ENCODE data around the gene SLC39A11. TPM values are rescaled to one million over a fixed set of nuclear protein-coding genes. Genes with fewer than 3 reads are reported as not detected.
"Not testable (repeated sequence)": the region's sequence is repeated elsewhere in the genome, so short reads cannot be mapped to it uniquely, and the experiment has no call there.

The SLC39A11 gene
- polyA plus RNA-seq, 3 donors: 27.0 to 30.4 (median 27.4) TPM

DNA sequence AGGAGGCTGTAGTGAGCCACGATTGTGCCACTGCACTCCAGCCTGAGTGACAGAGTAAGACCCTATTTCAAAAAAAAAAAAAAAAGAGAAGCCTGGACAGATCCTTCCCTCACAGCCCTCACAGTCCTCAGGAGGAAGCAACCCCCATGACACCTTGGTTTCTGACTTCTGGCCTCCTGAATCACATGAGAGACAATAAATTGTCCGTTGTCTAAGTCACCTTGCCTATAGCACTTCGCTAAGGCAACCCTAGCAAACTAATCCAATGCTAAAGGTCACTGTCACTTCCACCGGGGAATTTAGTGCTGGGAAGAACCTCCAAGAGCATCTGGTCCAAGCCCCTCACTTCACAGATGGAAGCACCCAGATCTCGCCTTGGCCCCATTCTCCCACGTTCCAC, 18.9 kb upstream of the SLC39A11 start:
- DNase-seq (ENCODE audit: low read depth in 3 of 3, low spot score in 2 of 3): no peak

DNA sequence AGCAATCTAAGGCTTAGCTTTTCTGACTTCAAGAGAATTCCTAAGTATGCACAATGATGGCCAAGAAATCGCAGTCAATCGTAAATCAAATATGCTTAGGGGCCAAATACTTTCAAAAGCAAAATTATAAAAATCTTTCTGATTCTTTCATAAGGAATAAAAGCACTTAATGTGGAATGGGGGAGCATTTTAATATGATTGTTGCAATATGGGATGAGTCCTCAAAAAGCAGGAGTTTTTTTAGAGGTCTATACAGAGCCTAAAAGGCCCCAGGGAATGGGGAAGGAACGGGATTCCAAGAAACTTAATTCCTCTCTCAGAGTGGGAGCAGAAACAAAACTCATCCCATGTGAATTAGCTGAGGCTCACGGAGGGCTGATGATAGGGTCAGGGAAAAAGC, 14.7 kb upstream of the SLC39A11 start:
- no peak for DNase-seq (ENCODE audit: low read depth in 3 of 3, low spot score in 2 of 3)

DNA sequence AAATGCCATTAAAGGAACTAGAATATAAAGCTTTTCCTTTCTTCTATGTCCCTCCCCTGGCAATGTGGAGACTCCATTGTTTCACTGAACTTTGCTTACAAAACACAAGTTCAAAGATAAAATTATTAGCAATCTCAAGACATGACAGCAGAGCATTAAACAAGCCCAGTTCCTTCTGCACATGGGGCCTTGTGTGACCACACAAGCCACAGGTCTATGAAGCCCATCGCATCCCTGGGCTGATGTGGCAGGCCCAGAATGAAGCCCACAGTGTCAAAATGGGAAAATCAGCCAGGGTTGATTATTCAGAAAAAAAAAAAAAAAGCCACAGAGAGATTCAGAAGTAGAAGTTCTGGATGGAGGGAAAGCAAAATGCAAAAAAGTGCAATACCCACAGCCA, 12.9 kb upstream of the SLC39A11 start:
- DNase-seq (ENCODE audit: low read depth in 3 of 3, low spot score in 2 of 3): no peak

DNA sequence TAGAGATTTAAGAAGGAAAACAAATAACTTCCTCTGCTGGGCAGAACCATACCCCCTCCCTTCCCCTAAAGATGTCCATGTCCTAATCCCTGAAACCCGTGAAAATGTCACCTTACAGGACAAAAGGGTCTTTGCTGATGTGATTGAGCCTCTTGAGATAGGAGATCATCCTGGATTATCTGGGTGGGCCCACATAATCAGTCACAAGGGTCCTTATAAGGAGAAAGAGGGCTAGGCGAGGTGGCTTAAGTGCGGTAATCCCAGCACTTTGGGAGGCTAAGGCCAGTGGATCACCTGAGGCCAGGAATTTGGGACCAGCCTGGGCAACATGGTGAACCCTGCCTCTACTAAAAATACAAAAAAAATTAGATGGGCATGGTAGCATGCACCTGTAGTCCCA, 12.0 kb upstream of the SLC39A11 start:
- DNase-seq (ENCODE audit: low read depth in 3 of 3, low spot score in 2 of 3): no peak

DNA sequence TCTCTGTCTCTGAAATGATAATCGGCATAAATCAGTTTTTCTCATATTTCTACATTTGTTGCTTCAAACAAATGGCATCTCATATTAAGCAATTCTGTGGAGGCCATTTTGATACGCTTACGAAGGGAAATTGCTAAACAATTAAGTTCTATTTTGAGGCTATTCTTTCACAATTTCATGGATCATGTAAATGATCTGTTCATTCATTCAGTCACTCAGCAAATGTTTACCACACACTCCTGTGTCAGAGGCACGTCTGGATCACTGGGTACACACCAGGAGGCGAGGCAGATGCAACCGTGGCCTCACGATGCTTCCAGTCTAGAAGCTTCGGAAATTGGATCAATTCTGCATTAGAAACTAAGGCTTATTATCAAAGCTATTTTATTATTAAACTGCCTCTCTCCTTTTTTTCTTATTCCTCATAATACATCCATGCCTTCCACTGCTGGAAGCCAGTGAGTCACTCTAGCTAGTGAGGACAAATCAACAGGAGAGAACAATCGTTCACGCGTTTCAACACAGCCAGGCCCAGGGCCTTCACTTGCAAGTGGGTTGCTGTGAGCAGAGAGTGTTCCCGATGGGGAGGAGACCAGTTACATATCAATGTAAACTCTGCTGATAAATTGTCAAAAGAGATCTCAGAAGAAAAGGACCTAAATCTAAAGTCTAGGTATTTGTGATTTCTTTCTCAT, 11.3 kb upstream of the SLC39A11 start:
- no peak for DNase-seq (ENCODE audit: low read depth in 3 of 3, low spot score in 2 of 3)

DNA sequence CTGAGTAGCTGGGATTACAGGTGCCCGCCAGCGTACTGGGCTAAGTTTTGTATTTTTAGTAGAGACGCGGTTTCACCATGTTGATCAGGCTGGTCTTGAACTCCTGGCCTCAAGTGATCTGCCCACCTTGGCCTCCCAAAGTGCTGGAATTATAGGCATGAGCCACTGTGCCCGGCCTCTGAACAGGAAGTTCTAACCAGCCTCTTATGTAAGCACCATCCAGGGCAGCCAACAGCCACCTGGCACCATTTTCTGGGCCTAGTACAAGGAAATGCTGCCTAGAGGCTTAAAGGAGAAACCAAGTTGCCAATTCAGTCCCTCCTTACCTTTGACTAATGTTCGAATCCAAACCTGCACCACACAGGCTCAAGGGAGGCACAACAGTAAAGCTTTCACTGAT, 8.5 kb upstream of the SLC39A11 start:
- no peak for DNase-seq (ENCODE audit: low read depth in 3 of 3, low spot score in 2 of 3)

DNA sequence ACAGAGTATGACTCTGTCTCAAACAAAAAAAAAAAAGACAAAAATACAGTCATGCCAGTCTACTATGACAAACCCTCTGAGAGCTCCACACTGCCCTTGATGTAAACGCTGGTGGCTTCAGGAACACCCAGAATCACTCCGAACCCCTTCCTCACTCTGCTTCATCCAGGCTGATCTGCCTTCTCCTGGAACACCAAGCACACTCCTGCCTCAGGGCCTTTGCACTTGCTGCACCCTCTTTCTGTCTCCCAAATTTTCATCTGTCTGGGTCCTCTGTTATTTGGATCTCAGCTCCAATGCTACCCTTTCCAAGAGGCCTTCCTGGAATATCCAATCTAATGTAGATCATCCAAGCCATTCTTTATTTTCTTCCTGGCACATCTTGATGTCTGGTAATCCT, 7.9 kb upstream of the SLC39A11 start:
- DNase-seq (ENCODE audit: low read depth in 3 of 3, low spot score in 2 of 3): no peak

DNA sequence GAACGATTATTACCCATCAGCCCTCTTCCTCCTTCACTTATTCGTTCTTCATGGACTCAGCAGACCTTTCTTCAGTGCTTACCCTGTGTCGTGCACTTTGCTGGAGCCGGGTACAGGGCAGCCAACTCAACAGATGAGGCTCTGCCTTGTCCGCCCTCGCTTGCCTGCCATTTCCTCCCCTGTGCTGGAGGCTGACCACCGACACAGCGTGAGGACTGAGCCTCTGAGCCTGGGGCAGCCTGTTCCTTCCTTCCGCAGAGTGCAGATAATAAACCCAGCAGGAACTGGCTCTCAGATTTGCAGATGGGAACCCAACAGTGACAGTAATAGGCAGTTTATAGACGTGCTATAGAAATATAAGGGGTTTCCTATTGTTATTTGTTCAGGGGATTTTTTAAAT, 7.0 kb upstream of the SLC39A11 start:
- DNase-seq (ENCODE audit: low read depth in 3 of 3, low spot score in 2 of 3): no peak

DNA sequence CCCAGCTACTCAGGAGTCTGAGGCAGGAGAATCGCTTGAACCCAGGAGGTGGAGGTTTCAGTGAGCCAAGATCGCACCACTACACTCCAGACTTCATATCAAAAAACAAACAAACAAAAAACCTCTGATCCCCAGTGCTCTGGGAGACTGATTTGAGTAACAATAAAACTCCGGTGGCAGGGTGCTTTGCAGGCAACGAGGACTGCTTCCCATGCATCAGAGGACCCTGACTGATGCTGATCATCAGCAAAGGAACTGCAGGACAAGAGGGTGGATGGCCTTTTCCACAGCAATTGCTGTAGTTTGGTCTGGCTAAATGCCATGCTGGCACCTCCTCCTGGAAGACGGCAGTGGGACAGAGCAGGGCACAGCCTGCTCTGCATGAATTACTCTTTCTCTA, 6.4 kb upstream of the SLC39A11 start:
- DNase-seq (ENCODE audit: low read depth in 3 of 3, low spot score in 2 of 3): no peak

DNA sequence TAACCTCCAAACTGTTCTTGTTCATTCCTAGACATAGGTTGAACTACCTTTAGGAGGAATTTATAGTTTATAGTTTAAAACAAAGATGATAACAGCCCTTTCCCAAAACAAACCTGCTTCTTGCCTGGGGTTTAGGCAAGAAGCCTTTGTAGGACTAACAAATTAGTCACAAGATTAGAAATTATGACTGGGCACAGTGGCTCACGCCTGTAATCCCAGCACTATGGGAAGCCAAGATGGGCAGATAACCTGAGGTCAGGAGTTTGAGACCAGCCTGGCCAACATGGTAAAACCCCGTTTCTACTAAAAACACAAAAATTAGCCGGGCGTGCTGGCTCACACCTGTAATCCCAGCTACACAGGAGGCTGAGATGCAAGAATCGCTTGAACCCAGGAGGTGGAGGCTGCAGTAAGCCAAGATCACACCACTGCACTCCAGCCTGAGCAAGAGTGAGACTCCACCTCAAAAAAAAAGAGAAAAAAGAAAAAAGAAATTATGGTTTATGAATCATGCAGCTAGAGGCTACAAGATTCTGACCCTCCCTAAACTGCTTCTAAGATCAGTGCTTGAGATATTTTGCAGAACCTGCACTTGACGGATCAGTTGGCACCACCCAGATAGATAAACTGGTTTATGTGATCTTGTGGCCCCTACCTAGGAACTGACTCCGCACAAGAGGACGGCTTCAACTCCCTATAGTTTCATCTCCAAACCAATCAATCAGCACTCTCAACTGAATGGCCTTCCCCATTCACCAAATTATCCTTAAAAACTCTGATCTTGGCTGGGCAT, 5.7 kb upstream of the SLC39A11 start:
- not testable (repeated sequence) for DNase-seq (ENCODE audit: low read depth in 3 of 3, low spot score in 2 of 3)

DNA sequence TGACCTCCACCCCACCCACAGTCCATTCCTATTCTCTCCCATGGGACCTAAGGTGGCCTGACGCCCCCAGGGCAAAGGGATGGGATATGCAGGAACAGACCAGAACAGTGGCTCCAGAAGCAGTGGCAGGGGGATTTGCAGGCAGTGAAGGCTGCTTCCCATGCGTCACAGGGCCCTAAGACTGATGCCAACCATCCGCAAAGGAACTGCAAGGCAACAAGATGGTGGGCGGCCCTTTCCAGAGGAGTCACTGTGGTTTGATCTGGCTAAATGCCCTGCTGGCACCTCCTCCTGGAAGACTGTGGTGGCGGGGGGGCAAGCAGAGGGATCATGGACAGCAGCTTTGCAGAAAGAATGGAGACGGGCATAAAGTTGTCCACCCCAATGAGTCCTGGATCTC, 4.4 kb upstream of the SLC39A11 start:
- no peak for DNase-seq (ENCODE audit: low read depth in 3 of 3, low spot score in 2 of 3)

DNA sequence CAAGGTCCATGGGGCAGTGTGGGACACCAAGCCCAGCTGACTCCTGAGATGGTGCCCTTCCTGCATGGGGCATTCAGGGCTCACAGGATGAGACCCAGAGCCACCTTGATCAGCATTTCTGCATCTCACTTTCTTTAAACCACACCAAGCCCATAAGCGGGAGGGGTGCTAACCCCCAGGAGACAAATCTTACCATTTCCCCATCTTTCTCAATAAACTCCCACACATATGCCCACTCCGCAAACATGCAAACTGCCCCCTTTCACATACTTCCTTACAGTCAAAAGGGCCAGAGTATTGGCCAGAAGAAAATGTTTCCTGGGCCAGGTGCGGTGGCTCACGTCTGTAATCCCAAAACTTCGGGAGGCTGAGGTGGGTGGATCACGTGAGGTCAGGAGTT, 3.7 kb upstream of the SLC39A11 start:
- DNase-seq (ENCODE audit: low read depth in 3 of 3, low spot score in 2 of 3): no peak

DNA sequence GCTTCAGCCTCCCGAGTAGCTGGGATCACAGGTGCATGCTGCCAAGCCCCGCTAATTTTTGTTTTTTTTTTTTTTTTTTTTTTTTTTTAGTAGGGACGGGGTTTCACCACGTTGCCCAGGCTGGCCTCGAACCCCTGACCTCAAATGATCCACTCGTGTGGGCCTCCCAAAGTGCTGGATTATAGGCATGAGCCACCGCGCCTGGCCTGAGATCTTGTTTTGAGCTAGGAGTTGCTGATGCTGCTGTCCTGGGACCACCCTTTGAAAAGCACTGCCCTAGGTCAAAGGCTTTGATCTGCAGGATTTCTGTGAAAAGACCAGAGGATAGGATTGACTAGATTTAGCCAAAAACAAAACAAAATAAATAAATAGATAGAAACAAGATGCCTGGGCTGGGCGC, 798 bp upstream of the SLC39A11 start:
- no peak for DNase-seq (ENCODE audit: low read depth in 3 of 3, low spot score in 2 of 3)

DNA sequence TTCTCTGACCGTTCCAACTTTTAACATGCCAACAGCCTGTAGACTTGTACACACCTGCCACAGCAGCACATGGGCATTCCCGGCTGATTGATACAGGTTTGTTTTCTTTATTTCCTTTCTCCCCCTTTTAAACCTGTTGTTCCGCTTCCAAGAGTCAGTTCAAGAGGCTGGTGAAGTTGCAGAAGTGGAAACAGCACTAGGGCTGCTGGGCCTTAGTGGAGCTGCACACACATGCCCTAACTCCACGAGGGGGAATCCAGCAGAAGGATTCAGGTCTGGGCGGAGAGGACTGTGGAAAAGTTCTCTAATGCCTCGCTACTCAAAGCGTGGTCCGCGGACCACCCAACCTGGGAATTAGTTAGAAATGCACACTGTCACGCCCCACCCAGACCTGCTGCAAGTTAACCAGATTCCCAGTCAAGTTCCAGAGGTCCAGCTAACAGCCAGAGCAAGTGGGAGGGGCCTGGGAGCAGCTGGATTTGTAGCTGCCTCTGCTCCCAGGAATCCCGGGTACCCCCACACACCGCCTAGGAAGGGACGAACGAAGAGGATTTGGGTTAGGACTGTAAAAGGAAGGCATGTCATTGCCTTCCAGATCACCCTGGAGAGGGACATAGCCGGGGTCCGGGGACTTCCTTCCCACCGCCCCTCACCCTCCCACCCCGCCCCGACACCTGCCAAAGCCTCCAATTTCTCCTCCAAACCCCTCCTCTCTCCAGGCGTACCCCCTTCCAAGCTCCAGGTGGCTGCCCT, 542 bp downstream of the SLC39A11 start:
- no peak for DNase-seq (ENCODE audit: low read depth in 3 of 3, low spot score in 2 of 3)

DNA sequence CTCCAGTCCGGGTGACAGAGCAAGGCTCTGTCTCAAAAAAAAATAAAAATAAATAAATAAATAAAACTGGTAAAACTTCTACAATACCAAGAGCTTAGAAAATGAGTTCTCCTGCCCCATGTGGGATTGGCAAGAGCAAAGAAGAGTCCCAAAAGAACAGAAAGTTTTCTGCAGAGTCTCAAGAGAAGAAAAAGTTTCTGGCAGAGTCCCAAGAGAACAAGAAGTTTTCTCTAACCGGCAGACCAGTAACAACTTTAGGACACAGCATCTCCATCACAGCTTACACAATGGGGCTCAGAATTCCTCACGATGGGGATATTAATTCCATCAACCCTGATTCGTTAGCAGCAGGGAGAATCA, 1.1 kb downstream of the SLC39A11 start:
- no peak for DNase-seq (ENCODE audit: low read depth in 3 of 3, low spot score in 2 of 3)

DNA sequence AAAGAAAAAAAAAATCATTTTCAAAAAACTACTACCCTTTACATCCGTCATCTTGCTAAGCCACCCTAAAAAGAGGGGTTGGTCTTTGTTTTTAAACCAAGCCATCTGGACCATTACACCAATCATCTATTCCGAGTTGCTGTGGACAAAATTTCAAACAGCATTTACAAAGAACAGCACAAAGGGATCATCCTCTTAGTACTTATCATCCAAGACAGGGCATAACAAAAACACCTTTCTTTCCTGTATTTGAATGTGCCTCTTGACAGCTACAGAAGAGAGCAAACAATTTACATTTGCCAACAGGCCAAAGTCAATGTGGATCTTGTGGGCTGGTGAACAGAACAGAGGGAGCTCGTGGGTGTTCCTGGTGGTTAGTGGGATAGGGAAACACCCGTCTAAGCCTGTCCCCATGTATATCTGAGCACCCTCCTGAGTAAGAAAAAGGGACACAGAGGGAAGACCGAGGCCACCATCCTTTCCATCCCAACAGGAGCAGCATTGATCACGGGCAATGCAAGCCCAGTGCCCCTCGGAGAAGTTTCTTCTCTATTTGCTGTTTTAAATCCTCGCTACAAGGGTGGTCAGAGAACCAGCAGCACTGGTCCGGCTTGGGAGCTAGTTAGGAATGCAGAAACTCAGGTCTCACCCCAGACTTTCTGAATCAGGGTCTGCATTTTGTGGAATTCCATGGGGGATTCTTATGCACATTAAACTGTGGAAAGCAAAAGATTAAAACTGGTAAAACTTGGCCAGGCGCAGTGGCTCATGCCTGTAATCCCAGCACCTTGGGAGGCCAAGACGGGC, 1.9 kb downstream of the SLC39A11 start:
- no peak for DNase-seq (ENCODE audit: low read depth in 3 of 3, low spot score in 2 of 3)

DNA sequence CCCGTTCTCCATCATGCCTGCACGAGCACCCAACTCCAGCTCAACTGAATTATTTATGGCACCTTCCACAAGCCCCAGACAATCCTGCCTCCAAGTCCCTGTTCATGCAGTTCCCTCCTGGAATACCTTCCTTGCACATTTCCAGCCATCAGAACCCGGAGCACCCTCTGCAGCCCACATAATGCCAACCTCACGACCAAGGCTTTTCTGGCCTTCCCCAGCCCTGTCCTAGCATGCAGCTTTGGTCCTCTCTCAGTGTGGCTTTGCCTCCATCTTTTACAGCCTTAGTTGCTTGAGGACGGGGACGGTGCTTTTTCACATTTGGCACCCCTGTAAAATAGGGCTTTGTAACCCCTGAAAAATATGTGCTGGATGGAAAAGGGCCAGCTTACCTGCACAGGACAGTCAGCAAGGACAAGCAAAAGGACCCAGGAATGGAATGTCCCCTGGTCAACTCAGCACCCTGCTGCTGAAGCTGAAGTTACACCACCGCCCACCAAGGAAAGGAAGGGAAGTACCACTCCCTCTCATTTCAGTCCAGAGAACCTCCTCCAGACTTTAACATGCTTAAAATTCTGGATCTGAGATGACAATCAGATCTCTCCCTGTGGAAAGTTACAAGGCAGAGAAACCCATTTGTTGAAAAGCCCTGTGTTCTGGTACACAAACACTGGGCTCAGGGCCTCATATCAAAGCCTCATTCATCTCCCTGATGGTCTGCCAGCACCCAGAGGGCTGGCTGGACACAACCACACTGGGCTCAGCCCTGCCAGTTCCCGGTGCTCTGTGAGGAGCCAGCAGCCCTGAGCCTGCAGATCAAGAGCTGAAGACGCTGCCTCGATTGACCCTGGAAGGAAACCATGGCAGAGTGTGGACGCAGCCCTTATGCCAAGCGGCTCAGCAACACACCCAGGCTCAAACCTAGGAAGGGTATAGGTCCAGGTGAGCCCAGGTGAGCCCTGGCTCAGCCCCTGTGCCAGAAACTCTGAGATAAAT, 2.9 kb downstream of the SLC39A11 start:
- DNase-seq (ENCODE audit: low read depth in 3 of 3, low spot score in 2 of 3): no peak

DNA sequence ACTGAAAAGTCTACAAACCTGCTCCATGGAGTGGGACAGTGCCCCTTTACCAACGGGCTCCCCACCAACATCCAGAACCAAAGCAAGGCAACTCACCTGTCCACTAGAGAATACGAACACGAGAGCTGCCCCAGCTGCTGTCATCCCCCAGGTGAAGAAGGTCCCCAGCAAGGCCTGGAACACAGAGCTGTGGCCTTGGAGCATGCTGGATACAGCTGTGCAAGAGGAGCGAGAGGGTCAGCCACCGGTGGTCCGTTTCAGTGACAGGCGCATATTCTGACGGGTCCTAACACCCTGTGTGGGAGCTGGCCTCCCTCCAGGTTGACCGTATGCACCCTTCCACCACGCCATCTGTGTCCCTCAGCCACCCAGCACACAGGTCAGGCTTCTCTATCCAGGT, 3.9 kb downstream of the SLC39A11 start:
- DNase-seq (ENCODE audit: low read depth in 3 of 3, low spot score in 2 of 3): no peak

DNA sequence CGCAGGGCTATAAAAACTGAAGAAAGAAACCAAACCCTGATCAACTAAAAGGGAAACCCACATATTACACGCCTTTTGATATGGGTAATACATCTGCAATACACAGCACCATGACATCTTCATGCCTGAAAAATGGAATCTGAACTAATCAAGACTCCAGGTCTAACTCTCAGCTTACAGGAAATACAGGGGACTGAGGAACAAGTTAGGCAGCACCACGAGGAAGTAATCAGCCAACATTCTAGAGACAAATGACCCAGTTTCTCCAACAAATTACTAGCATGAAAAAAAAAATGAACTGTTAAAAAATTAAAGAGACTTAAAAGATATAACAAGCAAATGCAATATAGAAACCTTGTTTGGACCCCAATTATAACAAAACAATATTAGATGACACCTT, 9.1 kb downstream of the SLC39A11 start:
- DNase-seq (ENCODE audit: low read depth in 3 of 3, low spot score in 2 of 3): no peak

DNA sequence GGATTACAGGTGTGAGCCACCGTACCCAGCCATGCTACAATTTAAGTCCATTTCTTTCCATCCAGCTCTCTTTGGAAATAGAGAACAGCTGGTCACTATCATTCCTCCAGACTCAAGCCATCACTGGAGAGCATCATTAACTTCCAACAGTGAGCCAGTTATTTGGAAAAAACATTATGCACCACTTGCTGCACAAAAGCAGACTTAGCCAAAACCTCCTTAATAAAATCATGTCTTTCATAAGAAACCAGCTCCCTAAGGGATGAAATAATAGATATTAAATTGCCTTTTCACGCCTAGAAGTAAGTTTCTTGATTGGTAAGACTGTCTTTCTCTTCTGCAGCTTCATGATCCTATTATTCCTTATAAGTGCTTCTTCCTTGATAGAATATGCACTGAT, 17.9 kb downstream of the SLC39A11 start:
- DNase-seq (ENCODE audit: low read depth in 3 of 3, low spot score in 2 of 3): no peak

Measured in right renal cortex interstitium (tissue), 3 donors.